Progenitor cell of endocrine pancreas (in vitro differentiated cells): ENCODE results near the gene KARS1. TPM values are rescaled to one million over a fixed set of nuclear protein-coding genes. Genes with fewer than 3 reads are reported as not detected.
A peak's percentile ranks its signal among the peaks of the same experiment; 100 is the strongest.
"Not testable (repeated sequence)": the region's sequence is repeated elsewhere in the genome, so short reads cannot be mapped to it uniquely, and the experiment has no call there.

Experiments used
- DNase-seq: peaks from one replicate; pipeline ENCODE4 v3.0.0; 2021; ENCODE audit warnings: low spot score; ENCODE audit not compliant: unreplicated experiment
- H3K27ac Mint-ChIP-seq: 2 replicates; pipeline ENCODE4 v1.8.0; 2021; ENCODE audit warnings: mild to moderate bottlenecking, moderate library complexity, mixed read lengths
- H3K27me3 Mint-ChIP-seq: 2 replicates; pipeline ENCODE4 v1.8.0; 2021; ENCODE audit warnings: mixed read lengths
- H3K36me3 Mint-ChIP-seq: 2 replicates; pipeline ENCODE4 v1.8.0; 2022; ENCODE audit warnings: mixed read lengths; ENCODE audit not compliant: insufficient read depth
- H3K4me1 Mint-ChIP-seq: 2 replicates; pipeline ENCODE4 v1.8.0; 2021; ENCODE audit warnings: low read depth, mixed read lengths
- H3K4me3 Mint-ChIP-seq: 2 replicates; pipeline ENCODE4 v1.8.0; 2021; ENCODE audit warnings: low read depth, mild to moderate bottlenecking, moderate library complexity, mixed read lengths
- H3K9me3 Mint-ChIP-seq: 2 replicates; pipeline ENCODE4 v1.8.0; 2021; ENCODE audit warnings: low read depth, mixed read lengths
- total RNA-seq: library from RNA; stranded (reverse); gene quantifications from 2 replicates; pipeline ENCODE4 v1.2.1, GENCODE V29; 2021
- TF ChIP-seq, protein P1 (sequence below): fragments of 200-600 bp; sonication (generic); IDR thresholded peaks from one replicate; pipeline ENCODE4 v1.5.0; 2021; ENCODE audit warnings: antibody characterized with exemption, mild to moderate bottlenecking; ENCODE audit not compliant: unreplicated experiment

Gene KARS1
- total RNA-seq, 1 donor from 2014 or later, result 127 TPM

DNA sequence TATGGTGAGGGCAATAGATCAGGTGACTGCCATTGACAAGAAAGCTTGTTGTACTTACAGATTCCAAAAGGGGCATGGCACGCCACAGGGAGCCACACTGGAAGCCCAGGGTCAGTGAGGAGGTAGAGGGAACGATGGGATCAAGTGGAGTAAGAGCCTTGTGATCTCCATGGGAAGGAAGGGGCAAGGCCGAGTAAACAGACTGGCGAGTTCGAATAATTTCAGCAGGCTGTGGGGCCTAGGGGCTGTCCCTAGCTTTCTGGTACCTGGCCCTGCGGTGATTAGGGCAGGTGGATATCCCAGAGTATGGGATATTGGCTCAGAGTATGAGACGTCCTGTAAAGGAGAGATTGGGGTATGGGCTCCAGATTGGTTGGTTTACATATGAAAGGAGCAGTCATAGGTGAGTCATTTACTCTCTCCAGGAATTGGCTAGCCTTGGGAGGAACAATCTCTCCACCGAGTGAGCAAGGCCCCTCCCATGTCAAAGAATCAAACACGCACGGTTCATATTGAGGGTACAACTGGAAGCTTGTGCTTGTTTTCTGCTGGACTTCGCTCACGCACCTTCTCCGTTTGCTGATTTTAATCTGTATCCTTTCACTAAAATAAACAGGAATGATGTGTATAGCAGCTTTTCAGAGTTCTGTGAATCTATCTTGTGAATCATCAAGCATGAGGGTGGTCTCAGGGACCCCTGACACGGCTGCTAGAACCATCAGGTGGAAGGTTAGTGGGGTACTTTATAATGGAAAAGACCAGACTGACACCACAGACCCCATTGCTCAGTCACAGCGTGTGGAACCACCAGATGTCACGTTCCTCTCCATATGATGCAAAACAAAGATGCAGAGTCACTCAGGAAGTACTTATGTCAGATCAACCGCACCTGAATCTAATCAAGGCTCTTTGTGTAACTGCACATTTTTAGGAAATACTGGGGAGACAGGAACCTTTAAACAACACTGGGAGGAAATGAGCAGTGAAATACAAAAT is 53.3 kb downstream of the KARS1 start:
- H3K36me3 Mint-ChIP-seq, result peaks cover 15% of the 10 kb centered on the region
- H3K27me3 Mint-ChIP-seq, result no peaks in the 10 kb centered on the region
- no peak for DNase-seq
- TF ChIP-seq, protein P1, sequence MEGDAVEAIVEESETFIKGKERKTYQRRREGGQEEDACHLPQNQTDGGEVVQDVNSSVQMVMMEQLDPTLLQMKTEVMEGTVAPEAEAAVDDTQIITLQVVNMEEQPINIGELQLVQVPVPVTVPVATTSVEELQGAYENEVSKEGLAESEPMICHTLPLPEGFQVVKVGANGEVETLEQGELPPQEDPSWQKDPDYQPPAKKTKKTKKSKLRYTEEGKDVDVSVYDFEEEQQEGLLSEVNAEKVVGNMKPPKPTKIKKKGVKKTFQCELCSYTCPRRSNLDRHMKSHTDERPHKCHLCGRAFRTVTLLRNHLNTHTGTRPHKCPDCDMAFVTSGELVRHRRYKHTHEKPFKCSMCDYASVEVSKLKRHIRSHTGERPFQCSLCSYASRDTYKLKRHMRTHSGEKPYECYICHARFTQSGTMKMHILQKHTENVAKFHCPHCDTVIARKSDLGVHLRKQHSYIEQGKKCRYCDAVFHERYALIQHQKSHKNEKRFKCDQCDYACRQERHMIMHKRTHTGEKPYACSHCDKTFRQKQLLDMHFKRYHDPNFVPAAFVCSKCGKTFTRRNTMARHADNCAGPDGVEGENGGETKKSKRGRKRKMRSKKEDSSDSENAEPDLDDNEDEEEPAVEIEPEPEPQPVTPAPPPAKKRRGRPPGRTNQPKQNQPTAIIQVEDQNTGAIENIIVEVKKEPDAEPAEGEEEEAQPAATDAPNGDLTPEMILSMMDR, result no peak
- H3K9me3 Mint-ChIP-seq, result peaks cover 3% of the 10 kb centered on the region
- peaks cover 4% of the 10 kb centered on the region for H3K4me1 Mint-ChIP-seq
- peak overlapping the region; percentile 80 for H3K27ac Mint-ChIP-seq
- no peak overlapping the region for H3K4me3 Mint-ChIP-seq

DNA sequence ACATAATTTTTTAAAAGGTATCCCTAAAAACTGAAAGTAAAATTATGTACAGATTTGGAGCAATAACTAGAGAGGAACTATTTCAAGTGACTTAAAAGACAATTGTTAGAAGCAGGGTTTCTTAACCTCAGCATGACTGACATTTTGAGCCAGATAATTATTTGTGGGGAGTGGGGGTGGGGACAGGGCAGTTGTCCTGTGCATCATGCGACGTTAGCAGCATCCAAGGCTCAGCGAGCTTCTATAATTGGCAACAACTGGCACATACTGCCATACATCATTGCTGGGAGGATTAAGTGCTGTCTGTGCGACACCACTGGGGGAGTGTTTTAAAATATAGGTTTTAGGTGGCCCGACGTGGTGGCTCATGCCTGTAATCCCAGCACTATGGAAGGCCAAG is 54.2 kb downstream of the KARS1 start:
- no peak overlapping the region for H3K4me3 Mint-ChIP-seq
- H3K36me3 Mint-ChIP-seq, result peaks cover 17% of the 10 kb centered on the region
- peaks cover 3% of the 10 kb centered on the region for H3K9me3 Mint-ChIP-seq
- H3K27me3 Mint-ChIP-seq, result no peaks in the 10 kb centered on the region
- H3K27ac Mint-ChIP-seq, result no peak overlapping the region
- TF ChIP-seq, protein P1, result no peak
- peaks cover 4% of the 10 kb centered on the region for H3K4me1 Mint-ChIP-seq
- DNase-seq, result no peak

DNA sequence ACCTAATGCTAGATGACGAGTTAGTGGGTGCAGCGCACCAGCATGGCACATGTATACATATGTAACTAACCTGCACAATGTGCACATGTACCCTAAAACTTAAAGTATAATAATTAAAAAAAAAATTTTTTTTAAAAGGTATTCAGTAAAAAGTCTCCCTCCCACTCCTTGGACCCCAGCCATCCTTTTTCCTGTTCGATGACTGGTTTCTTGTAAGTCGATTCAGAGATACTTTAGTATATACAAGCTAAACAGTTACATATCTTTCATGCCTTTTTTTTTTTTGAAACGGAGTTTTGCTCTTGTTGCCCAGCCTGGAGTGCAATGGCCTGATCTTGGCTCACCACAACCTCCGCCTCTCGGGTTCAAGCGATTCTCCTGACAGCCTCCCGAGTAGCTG is 55.5 kb downstream of the KARS1 start:
- H3K27ac Mint-ChIP-seq, DNase-seq, H3K4me1 Mint-ChIP-seq, H3K9me3 Mint-ChIP-seq, H3K4me3 Mint-ChIP-seq, H3K36me3 Mint-ChIP-seq, H3K27me3 Mint-ChIP-seq: not testable (repeated sequence)

DNA sequence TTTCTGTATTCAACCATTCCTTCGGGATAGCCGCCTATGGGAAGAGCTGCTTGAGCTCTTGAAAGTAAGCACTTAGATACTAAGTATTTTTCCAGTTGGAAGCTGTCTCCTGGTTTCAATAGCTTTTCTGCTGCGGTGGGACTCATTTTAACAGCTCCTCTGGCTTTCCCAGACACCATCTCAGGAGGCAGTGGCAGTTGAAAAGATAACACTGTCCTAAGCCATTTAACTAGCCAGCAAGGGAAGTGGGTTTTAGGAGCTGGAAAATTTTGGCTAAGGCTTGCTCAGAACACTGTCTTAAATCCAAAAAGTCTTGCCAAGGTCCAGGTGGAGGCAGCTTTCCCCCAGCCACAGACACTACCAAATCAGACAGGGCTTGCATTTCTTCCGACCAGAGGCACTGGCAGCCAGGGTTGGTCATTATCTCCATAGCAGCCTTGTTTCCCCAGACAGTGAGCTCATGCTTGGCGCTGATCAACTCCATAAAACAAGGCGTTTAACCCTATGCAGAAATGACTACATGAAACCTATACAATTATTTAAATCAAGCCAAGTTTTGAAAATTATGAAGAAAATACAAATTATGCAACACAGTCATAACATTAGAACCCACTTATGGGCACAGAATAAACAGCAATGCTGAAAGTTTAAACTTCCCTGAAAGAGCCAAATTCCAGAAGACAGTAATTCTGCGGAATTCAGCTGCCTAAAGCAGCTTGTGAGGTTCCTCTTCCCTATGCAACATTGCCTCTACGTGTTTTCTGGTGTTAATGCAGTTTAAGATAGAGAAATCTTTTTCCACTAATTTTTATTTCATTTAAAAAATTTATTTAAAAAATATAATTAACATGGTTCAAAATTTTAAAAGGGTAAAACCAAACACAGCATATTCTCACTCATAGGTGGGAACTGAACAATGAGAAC is 56.3 kb downstream of the KARS1 start:
- H3K27me3 Mint-ChIP-seq, result no peaks in the 10 kb centered on the region
- no peaks in the 10 kb centered on the region for H3K9me3 Mint-ChIP-seq
- no peak overlapping the region for H3K27ac Mint-ChIP-seq
- DNase-seq, result no peak
- H3K4me1 Mint-ChIP-seq, result peaks cover 4% of the 10 kb centered on the region
- H3K36me3 Mint-ChIP-seq, result peaks cover 5% of the 10 kb centered on the region
- H3K4me3 Mint-ChIP-seq, result no peak overlapping the region
- TF ChIP-seq, protein P1, result no peak

DNA sequence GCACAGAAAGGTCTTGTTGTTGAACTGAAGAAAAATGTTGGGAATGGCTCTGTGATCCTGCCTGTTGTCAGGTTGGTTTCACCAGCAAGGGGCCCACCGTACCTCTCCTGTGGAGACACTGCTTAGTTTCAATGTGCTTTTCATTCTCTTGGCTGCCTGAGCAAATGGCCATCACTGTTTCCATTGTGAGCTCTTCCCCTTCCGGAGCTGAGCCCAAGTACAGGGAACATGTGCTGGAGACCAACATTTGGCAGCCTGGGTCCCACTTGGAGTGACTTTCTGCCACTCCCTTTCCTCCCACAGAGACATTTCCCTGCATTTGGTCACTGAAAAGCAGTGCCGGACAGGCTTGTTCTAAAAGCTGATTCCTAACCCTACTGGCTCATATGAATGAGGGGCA is 58.2 kb downstream of the KARS1 start:
- Mint-ChIP-seq H3K36me3 (peaks cover 4% of the 10 kb centered on the region), H3K9me3 (no peaks in the 10 kb centered on the region), H3K4me3 (no peak overlapping the region), H3K4me1 (peaks cover 1% of the 10 kb centered on the region), H3K27ac (no peak overlapping the region), H3K27me3 (no peaks in the 10 kb centered on the region)
- TF ChIP-seq, protein P1, result no peak
- DNase-seq, result no peak
